H9 (cell line): ENCODE results near the gene PMEL. TPM values are rescaled to one million over a fixed set of nuclear protein-coding genes. Genes with fewer than 3 reads are reported as not detected.

Experiments used
- DNase-seq: peaks from one replicate; pipeline ENCODE4 v3.0.0-alpha.2; 2017
- H2AFZ ChIP-seq: one replicate; pipeline ENCODE4 v1.6.1; 2013; ENCODE audit warnings: mild to moderate bottlenecking, low read length, control low read depth, moderate library complexity
- H2AK5ac ChIP-seq: 2 replicates; pipeline ENCODE4 v1.6.1; 2013; ENCODE audit warnings: low read length, control low read depth, mixed read lengths; ENCODE audit not compliant: insufficient read length
- H2BK120ac ChIP-seq: one replicate; pipeline ENCODE4 v1.6.1; 2013; ENCODE audit warnings: low read depth, mild to moderate bottlenecking, low read length, control low read depth, inconsistent platforms; ENCODE audit not compliant: poor library complexity, severe bottlenecking
- H2BK12ac ChIP-seq: 2 replicates; pipeline ENCODE4 v1.6.1; 2013; ENCODE audit warnings: low read length, control low read depth, mixed read lengths, low read depth; ENCODE audit not compliant: insufficient read length
- H2BK15ac ChIP-seq: 2 replicates; pipeline ENCODE4 v1.6.1; 2013; ENCODE audit warnings: low read depth, low read length, control low read depth
- H2BK20ac ChIP-seq: one replicate; pipeline ENCODE4 v1.6.1; 2013; ENCODE audit warnings: low read depth, mild to moderate bottlenecking, low read length, control low read depth, inconsistent platforms; ENCODE audit not compliant: poor library complexity, severe bottlenecking
- H2BK5ac ChIP-seq: 2 replicates; pipeline ENCODE4 v1.6.1; 2013; ENCODE audit warnings: low read length, control low read depth, mixed read lengths; ENCODE audit not compliant: insufficient read length
- H3K14ac ChIP-seq: 2 replicates; pipeline ENCODE4 v1.6.1; 2013; ENCODE audit warnings: low read length, control low read depth; ENCODE audit not compliant: insufficient read depth
- H3K18ac ChIP-seq: 2 replicates; pipeline ENCODE4 v1.6.1; 2013; ENCODE audit warnings: low read depth, mild to moderate bottlenecking, mixed read lengths, low read length, control low read depth; ENCODE audit not compliant: insufficient read length
- H3K23ac ChIP-seq: 2 replicates; pipeline ENCODE4 v1.6.1; 2013; ENCODE audit warnings: low read length, control low read depth, mixed read lengths, low read depth; ENCODE audit not compliant: insufficient read length
- H3K23me2 ChIP-seq: 2 replicates; pipeline ENCODE4 v1.6.1; 2013; ENCODE audit warnings: low read depth, mild to moderate bottlenecking, mixed read lengths, low read length, control low read depth; ENCODE audit not compliant: insufficient read length, poor library complexity, severe bottlenecking
- H3K27ac ChIP-seq: 2 replicates; pipeline ENCODE4 v1.5.1; 2013; ENCODE audit warnings: low read length, control low read depth, mixed read lengths, low read depth; ENCODE audit not compliant: insufficient read length
- H3K27me3 ChIP-seq: 2 replicates; pipeline ENCODE4 v1.6.1; 2013; ENCODE audit warnings: low read length, control low read depth, inconsistent platforms; ENCODE audit not compliant: insufficient read depth
- H3K4ac ChIP-seq: 2 replicates; pipeline ENCODE4 v1.6.1; 2013; ENCODE audit warnings: low read depth, mild to moderate bottlenecking, control low read depth, inconsistent platforms, low read length, moderate library complexity
- H3K4me1 ChIP-seq: 2 replicates; pipeline ENCODE4 v1.6.1; 2013; ENCODE audit warnings: low read length, control low read depth, inconsistent platforms; ENCODE audit not compliant: insufficient read depth
- H3K4me2 ChIP-seq: 2 replicates; pipeline ENCODE4 v1.6.1; 2013; ENCODE audit warnings: low read length, control low read depth, mixed read lengths; ENCODE audit not compliant: insufficient read length, insufficient read depth
- H3K56ac ChIP-seq: 2 replicates; pipeline ENCODE4 v1.6.1; 2013; ENCODE audit warnings: low read depth, mild to moderate bottlenecking, mixed read lengths, low read length, control low read depth; ENCODE audit not compliant: insufficient read length
- H3K79me1 ChIP-seq: 2 replicates; pipeline ENCODE4 v1.6.1; 2013; ENCODE audit warnings: low read depth, mild to moderate bottlenecking, moderate library complexity, low read length, control low read depth, inconsistent platforms; ENCODE audit not compliant: insufficient read depth, poor library complexity, severe bottlenecking
- H3K79me2 ChIP-seq: 2 replicates; pipeline ENCODE4 v1.6.1; 2013; ENCODE audit warnings: low read length, control low read depth, inconsistent platforms; ENCODE audit not compliant: insufficient read depth
- H3K9ac ChIP-seq: 2 replicates; pipeline ENCODE4 v1.6.1; 2013; ENCODE audit warnings: low read length, control low read depth, mixed read lengths; ENCODE audit not compliant: insufficient read length; ENCODE audit errors: extremely low read depth
- H3K9me3 ChIP-seq: one replicate; pipeline ENCODE4 v1.6.1; 2013; ENCODE audit warnings: low read depth, low read length, inconsistent platforms; ENCODE audit not compliant: control insufficient read depth
- H3T11ph ChIP-seq: one replicate; pipeline ENCODE4 v1.6.1; 2013; ENCODE audit warnings: mild to moderate bottlenecking, low read length, control low read depth, inconsistent platforms
- H4K20me1 ChIP-seq: one replicate; pipeline ENCODE4 v1.6.1; 2013; ENCODE audit not compliant: control insufficient read depth, insufficient read length, insufficient read depth
- H4K5ac ChIP-seq: 2 replicates; pipeline ENCODE4 v1.6.1; 2013; ENCODE audit warnings: low read depth, mild to moderate bottlenecking, mixed read lengths, low read length, control low read depth; ENCODE audit not compliant: insufficient read length
- H4K8ac ChIP-seq: replicated peaks from 2 replicates; pipeline ENCODE4 v1.6.1; 2013; ENCODE audit warnings: low read length, control low read depth, mixed read lengths, low read depth; ENCODE audit not compliant: insufficient read length
- H4K91ac ChIP-seq: 2 replicates; pipeline ENCODE4 v1.6.1; 2013; ENCODE audit warnings: low read depth, mild to moderate bottlenecking, moderate library complexity, mixed read lengths, low read length, control low read depth; ENCODE audit not compliant: insufficient read length
- H3K27ac Mint-ChIP-seq, 3 experiments: 2 replicates in 2 of 3; 3 replicates in 1 of 3; pipeline ENCODE4 v1.8.0; 2020 to 2021; ENCODE audit warnings: mixed read lengths in 3 of 3, mild to moderate bottlenecking in 1 of 3, moderate library complexity in 1 of 3
- H3K27me3 Mint-ChIP-seq: 2 replicates; pipeline ENCODE4 v1.8.0; 2021; ENCODE audit warnings: low read depth, mild to moderate bottlenecking, moderate library complexity, mixed read lengths
- H3K36me3 Mint-ChIP-seq, 3 experiments: 2 replicates in 2 of 3; 3 replicates in 1 of 3; pipeline ENCODE4 v1.8.0; 2020 to 2021; ENCODE audit warnings: low read depth in 3 of 3, mixed read lengths in 3 of 3; ENCODE audit not compliant: insufficient read depth in 1 of 3
- H3K4me1 Mint-ChIP-seq, 2 experiments: 2 replicates each; pipeline ENCODE4 v1.8.0; 2020; ENCODE audit warnings: mixed read lengths in 2 of 2
- H3K4me3 Mint-ChIP-seq, 2 experiments: 2 replicates in 1 of 2; 3 replicates in 1 of 2; pipeline ENCODE4 v1.8.0; 2020 to 2021; ENCODE audit warnings: mild to moderate bottlenecking in 2 of 2, mixed read lengths in 2 of 2, moderate library complexity in 1 of 2
- H3K9me3 Mint-ChIP-seq, 2 experiments: 2 replicates in 1 of 2; 3 replicates in 1 of 2; pipeline ENCODE4 v1.8.0; 2020; ENCODE audit warnings: mild to moderate bottlenecking in 2 of 2, mixed read lengths in 2 of 2, moderate library complexity in 1 of 2
- WGBS: extraction: QIAGEN DNeasy Blood & Tissue Kit; methylation state at CpG from one replicate; pipeline ENCODE4 v1.1.7; 2013; ENCODE audit warnings: missing lambda C conversion rate, low lambda C conversion rate, mixed read lengths; ENCODE audit not compliant: insufficient read length; ENCODE audit errors: extremely low coverage; 5-methylcytosine and 5-hydroxymethylcytosine counted together
- total RNA-seq: library from RNA; stranded (reverse); gene quantifications from 2 replicates; pipeline ENCODE4 v1.2.1, GENCODE V29; 2021
- TF ChIP-seq, protein P1 (sequence below): fragments of 200-600 bp; sonication (generic); conservative IDR thresholded peaks from 3 replicates; pipeline ENCODE4 v1.8.0; 2021; ENCODE audit warnings: antibody characterized with exemption, mild to moderate bottlenecking

PMEL gene
- total RNA-seq, 1 experiment from 2014 or later, result 72.6 TPM

DNA sequence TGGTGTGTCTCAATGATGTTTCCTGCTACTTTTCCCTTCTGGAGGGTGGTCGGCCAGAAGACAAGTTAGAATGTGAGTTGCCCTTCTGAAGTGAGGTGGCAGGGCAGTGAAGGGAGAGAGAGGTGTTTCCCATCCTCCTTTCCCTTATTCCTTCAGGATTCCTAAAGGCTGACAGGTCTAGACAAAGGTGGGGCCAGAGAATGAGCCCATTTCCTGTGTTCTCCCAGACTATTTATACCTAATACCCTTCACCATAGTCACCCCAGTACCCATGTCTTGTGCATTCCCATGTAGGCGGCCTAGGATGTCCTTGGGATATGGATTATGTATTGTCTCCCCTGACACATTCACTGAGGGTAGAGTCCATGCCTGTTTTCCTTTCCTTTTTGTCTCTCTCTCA lies 27.9 kb downstream of the PMEL start:
- no peak overlapping the region for H4K8ac ChIP-seq
- no peaks in the 10 kb centered on the region; the same call in 1 of the 2 replicates for H3K27me3 ChIP-seq
- H3K14ac ChIP-seq, result no peak overlapping the region
- no CpG with 5 or more reads among the region's 2 CpGs for WGBS
- no peak overlapping the region for H4K91ac ChIP-seq
- no peak overlapping the region for H3K4ac ChIP-seq
- H4K5ac ChIP-seq, result no peak overlapping the region
- Mint-ChIP-seq H3K36me3 (peaks cover 0 to 4% (median 0%) of the 10 kb centered on the region in 3 experiments; a peak in 3 of 7 replicates), H3K27ac (peak overlapping the region in 1 of 3 experiments; percentile 11; a peak in 1 of 7 replicates), H3K4me1 (peaks cover 11 to 18% of the 10 kb centered on the region in 2 experiments), H3K27me3 (peaks cover 15% of the 10 kb centered on the region), H3K4me3 (no peak overlapping the region), H3K9me3 (no peaks in the 10 kb centered on the region)
- H3K79me1 ChIP-seq, result no peaks in the 10 kb centered on the region
- no peak overlapping the region for H2AK5ac ChIP-seq
- no peaks in the 10 kb centered on the region for H4K20me1 ChIP-seq
- H2BK120ac ChIP-seq, result no peak overlapping the region
- no peak overlapping the region for H2BK5ac ChIP-seq
- no peak overlapping the region for H3K4me2 ChIP-seq
- no peak overlapping the region for H2AFZ ChIP-seq
- no peaks in the 10 kb centered on the region for H3K9me3 ChIP-seq
- no peak overlapping the region for H2BK12ac ChIP-seq
- H3K23ac ChIP-seq, result no peak overlapping the region
- no peak overlapping the region for H3K18ac ChIP-seq
- H3K9ac ChIP-seq, result no peak overlapping the region
- H3T11ph ChIP-seq, result no peak overlapping the region
- H2BK20ac ChIP-seq, result no peak overlapping the region
- no peaks in the 10 kb centered on the region for H3K79me2 ChIP-seq
- TF ChIP-seq, protein P1, sequence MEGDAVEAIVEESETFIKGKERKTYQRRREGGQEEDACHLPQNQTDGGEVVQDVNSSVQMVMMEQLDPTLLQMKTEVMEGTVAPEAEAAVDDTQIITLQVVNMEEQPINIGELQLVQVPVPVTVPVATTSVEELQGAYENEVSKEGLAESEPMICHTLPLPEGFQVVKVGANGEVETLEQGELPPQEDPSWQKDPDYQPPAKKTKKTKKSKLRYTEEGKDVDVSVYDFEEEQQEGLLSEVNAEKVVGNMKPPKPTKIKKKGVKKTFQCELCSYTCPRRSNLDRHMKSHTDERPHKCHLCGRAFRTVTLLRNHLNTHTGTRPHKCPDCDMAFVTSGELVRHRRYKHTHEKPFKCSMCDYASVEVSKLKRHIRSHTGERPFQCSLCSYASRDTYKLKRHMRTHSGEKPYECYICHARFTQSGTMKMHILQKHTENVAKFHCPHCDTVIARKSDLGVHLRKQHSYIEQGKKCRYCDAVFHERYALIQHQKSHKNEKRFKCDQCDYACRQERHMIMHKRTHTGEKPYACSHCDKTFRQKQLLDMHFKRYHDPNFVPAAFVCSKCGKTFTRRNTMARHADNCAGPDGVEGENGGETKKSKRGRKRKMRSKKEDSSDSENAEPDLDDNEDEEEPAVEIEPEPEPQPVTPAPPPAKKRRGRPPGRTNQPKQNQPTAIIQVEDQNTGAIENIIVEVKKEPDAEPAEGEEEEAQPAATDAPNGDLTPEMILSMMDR, result no peak
- no peak overlapping the region for H3K56ac ChIP-seq
- no peak for DNase-seq
- no peak overlapping the region for H3K27ac ChIP-seq
- no peaks in the 10 kb centered on the region; the same call in 1 of the 2 replicates for H3K4me1 ChIP-seq
- no peaks in the 10 kb centered on the region for H3K23me2 ChIP-seq
- no peak overlapping the region for H2BK15ac ChIP-seq
